ENCODE data around the gene PGBD2. TPM values are rescaled to one million over a fixed set of nuclear protein-coding genes. Genes with fewer than 3 reads are reported as not detected.
"Not testable (repeated sequence)": the region's sequence is repeated elsewhere in the genome, so short reads cannot be mapped to it uniquely, and the experiment has no call there.

PGBD2 gene
- total and polyA plus RNA-seq, 2 of the 8 experiments (the other 6 are each of a cell fraction or from before 2014, with no cell fraction given) = 4.5 to 7.7 TPM

DNA sequence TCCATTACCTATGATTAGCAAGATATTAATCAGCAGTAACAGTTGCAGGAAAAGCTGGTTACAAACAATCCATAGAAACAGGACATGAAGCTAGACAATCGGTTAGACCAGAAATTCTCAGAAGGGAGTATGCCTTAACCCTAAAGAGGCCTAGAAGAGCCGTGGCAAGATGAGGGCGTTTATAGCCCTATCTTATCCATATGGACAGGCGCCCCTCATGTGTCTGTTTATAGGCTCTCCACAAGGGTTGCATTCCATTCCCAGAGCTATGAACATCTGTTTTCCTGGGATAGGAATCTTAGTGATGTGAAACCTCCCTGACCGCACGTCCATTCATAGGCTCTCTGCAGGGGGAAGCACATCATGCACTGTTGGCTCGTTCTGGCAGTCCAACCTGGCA is 23.6 kb upstream of the PGBD2 start:
- H2AK5ac ChIP-seq (ENCODE audit: low read depth, low read length); H3K14ac ChIP-seq (ENCODE audit: insufficient read length); H3K4me3 ChIP-seq (ENCODE audit: extremely low read depth in 1 of 4, insufficient read depth in 2 of 4, low read depth in 3 of 4, low read length in 4 of 4); H3K79me1 ChIP-seq (ENCODE audit: low read depth, low read length); H2BK20ac ChIP-seq (ENCODE audit: low read length); H3K4ac ChIP-seq (replicated peaks; ENCODE audit: insufficient read length, low read depth, low read length); H3K9me3 ChIP-seq (ENCODE audit: insufficient read depth in 2 of 2, low read depth in 1 of 2, low read length in 1 of 2); POLR2A ChIA-PET (ENCODE audit: partially characterized antibody); H3K23ac ChIP-seq (ENCODE audit: insufficient read length); H2BK15ac ChIP-seq (ENCODE audit: low read length); H2BK12ac ChIP-seq (ENCODE audit: low read depth, low read length); H2AFZ ChIP-seq (ENCODE audit: low read length); H2BK5ac ChIP-seq (ENCODE audit: low read depth, low read length); H3K4me2 ChIP-seq (ENCODE audit: insufficient read depth in 1 of 2, low read depth in 2 of 2, low read length in 2 of 2); H3K36me3 ChIP-seq (ENCODE audit: control insufficient read depth in 2 of 4, insufficient read depth in 4 of 4, low read length in 3 of 4); H3K18ac ChIP-seq (ENCODE audit: extremely low read depth, low read length); H3K23me2 ChIP-seq (ENCODE audit: low read depth, low read length); DNase-seq (ENCODE audit: low read depth in 1 of 2, low spot score in 2 of 2); H3K56ac ChIP-seq (replicated peaks; ENCODE audit: insufficient read length, low read depth, low read length); H4K91ac ChIP-seq (replicated peaks; ENCODE audit: insufficient read length, low read length); H3K27me3 ChIP-seq (replicated peaks in 1 of 4; ENCODE audit: control insufficient read depth in 3 of 4, extremely low read depth in 1 of 4, insufficient read depth in 3 of 4, low read length in 3 of 4); CTCF ChIA-PET (ENCODE audit: partially characterized antibody); H4K8ac ChIP-seq (ENCODE audit: extremely low read depth, insufficient read depth, low read length); H3K9ac ChIP-seq (replicated peaks in 1 of 4; ENCODE audit: extremely low read depth in 1 of 4, low read depth in 3 of 4, low read length in 3 of 4); FAIRE-seq; H3K4me1 ChIP-seq (replicated peaks in 1 of 4; ENCODE audit: control insufficient read depth in 3 of 4, insufficient read depth in 4 of 4, low read length in 3 of 4); H4K5ac ChIP-seq (ENCODE audit: insufficient read length, low read depth, low read length); H3K27ac ChIP-seq (ENCODE audit: low read depth, low read length); H3K79me2 ChIP-seq (ENCODE audit: control insufficient read depth in 1 of 2, insufficient read depth in 2 of 2, low read length in 2 of 2); H2BK120ac ChIP-seq (replicated peaks; ENCODE audit: low read depth, low read length); H4K20me1 ChIP-seq (replicated peaks in 1 of 2; ENCODE audit: control insufficient read depth in 1 of 2, insufficient read depth in 2 of 2, low read length in 2 of 2): not testable (repeated sequence)
- 86% methylated on average over 7 of the region's 7 CpGs; no CpG with 5 or more reads in 1 of the 2 experiments for WGBS, 2 experiments (ENCODE audit: extremely low coverage in 1 of 2, insufficient coverage in 1 of 2, insufficient read length in 1 of 2, insufficient replicate concordance in 2 of 2, low coverage in 1 of 2, low lambda C conversion rate in 2 of 2, missing lambda C conversion rate in 1 of 2)
